Measurements from ENCODE around the gene TMEM106C.

The TMEM106C gene

DNA sequence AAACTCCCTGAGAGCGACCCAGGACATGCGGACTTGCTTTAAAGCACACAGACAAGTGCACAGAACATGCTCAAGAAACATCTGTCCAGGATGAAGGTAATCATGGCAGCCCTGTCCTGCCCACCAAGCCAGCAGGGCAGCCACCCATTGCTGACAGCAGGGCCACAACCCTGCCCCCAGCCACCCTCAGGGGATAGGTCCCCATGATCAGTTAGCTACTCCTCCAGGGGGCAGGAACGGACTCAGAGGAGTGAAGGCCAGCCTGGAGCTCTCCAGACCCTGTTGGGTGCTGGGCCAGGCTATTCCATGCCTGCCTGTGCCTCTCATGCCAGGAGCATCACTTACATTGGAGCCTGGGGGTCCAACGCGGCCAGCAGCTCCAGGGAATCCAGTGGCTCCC is 15.8 kb downstream of the TMEM106C start:
- H3K4me1 Mint-ChIP-seq (ENCODE audit: low read depth), result no peaks in the 10 kb centered on the region
- H3K27me3 Mint-ChIP-seq, result peaks cover 10% of the 10 kb centered on the region
- H3K27ac Mint-ChIP-seq, result no peak overlapping the region
- no peak overlapping the region for H3K4me3 Mint-ChIP-seq
- intact Hi-C loops (cut with micrococcal nuclease), result no loop called here
- H3K36me3 Mint-ChIP-seq (ENCODE audit: low read depth), result no peaks in the 10 kb centered on the region
- H3K9me3 Mint-ChIP-seq, result no peaks in the 10 kb centered on the region

DNA sequence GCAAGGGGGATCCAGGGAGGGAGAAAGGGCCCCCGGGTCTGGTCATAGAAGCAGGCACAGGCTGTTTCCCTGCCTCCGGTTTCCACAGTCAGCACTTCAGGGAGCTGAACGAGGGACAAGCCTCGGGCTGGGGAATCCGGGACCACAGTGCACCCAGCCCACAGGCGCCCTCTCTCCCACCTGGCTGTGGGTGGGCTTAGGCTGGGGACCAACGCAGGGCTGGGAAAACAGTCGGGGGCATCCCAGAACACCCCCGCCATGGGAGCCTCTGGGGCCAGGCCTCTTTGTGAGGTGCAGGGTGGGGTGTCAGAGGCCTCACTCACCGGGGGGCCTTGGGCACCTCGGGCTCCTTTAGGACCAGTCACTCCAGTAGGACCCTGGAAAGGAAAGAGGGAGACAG is 16.3 kb downstream of the TMEM106C start:
- intact Hi-C loops (cut with micrococcal nuclease), result no loop called here
- no peak overlapping the region for H3K4me3 Mint-ChIP-seq
- no peaks in the 10 kb centered on the region for H3K36me3 Mint-ChIP-seq (ENCODE audit: low read depth)
- peaks cover 12% of the 10 kb centered on the region for H3K27me3 Mint-ChIP-seq
- no peak overlapping the region for H3K27ac Mint-ChIP-seq
- no peaks in the 10 kb centered on the region for H3K9me3 Mint-ChIP-seq
- H3K4me1 Mint-ChIP-seq (ENCODE audit: low read depth), result no peaks in the 10 kb centered on the region

DNA sequence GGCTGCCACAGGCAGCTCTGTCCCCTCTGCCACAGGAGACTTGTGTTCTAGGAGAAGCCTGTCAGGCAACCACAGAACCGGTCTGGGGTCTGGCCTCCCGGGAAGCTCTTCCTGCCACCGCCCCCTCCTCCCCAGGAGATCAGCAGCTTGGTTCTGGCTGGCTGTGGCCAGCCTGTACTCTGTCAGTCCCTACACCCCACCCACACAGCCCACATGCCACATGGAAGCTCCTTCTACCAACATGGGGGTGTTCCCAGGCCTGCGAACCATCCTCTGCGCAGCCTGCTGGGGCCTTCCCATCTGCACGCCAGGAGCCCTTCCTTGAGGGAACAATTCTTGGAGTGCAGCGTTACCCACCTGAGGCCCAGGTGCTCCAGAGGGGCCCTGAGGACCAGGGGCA is 16.8 kb downstream of the TMEM106C start:
- no peak overlapping the region for H3K4me3 Mint-ChIP-seq
- H3K27me3 Mint-ChIP-seq, result peaks cover 12% of the 10 kb centered on the region
- H3K36me3 Mint-ChIP-seq (ENCODE audit: low read depth), result no peaks in the 10 kb centered on the region
- H3K9me3 Mint-ChIP-seq, result no peaks in the 10 kb centered on the region
- intact Hi-C loops (cut with micrococcal nuclease), result no loop called here
- no peaks in the 10 kb centered on the region for H3K4me1 Mint-ChIP-seq (ENCODE audit: low read depth)
- no peak overlapping the region for H3K27ac Mint-ChIP-seq

DNA sequence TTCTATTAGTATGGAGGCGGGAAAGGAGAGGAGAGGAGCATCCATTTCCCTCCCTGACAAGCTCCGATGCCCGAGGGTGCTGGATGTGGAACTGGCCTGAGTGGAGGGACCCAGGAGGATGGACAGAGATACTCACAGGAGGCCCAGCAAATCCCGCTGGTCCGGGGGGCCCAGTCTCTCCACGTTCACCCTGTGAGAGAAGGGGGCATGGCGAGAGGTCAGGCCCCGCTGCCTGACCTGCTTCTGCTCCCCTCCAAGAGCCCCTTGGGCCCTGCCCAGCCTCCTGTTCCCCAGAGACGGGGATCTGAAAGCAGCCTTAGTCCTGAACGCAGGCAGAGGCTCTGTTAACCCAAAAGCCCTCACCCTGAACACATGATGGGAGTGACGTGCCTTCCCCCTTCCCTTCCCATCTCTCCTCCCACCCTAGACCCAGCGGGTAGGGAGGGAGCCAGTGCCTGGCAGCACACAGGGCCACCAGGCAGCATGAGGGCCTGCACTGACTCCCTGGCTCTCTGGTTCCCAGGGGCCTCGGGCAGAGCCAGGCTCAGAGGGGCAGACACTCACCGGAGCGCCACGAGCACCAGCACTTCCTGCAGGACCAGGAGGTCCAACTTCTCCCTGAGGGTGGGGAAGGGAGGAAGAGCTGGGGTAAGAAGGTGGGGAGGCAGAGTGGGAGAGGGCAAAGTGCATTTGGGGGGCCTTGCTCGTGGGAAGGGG is 17.5 kb downstream of the TMEM106C start:
- intact Hi-C loops (cut with micrococcal nuclease), result no loop called here
- no peaks in the 10 kb centered on the region for H3K36me3 Mint-ChIP-seq (ENCODE audit: low read depth)
- H3K4me3 Mint-ChIP-seq, result no peak overlapping the region

DNA sequence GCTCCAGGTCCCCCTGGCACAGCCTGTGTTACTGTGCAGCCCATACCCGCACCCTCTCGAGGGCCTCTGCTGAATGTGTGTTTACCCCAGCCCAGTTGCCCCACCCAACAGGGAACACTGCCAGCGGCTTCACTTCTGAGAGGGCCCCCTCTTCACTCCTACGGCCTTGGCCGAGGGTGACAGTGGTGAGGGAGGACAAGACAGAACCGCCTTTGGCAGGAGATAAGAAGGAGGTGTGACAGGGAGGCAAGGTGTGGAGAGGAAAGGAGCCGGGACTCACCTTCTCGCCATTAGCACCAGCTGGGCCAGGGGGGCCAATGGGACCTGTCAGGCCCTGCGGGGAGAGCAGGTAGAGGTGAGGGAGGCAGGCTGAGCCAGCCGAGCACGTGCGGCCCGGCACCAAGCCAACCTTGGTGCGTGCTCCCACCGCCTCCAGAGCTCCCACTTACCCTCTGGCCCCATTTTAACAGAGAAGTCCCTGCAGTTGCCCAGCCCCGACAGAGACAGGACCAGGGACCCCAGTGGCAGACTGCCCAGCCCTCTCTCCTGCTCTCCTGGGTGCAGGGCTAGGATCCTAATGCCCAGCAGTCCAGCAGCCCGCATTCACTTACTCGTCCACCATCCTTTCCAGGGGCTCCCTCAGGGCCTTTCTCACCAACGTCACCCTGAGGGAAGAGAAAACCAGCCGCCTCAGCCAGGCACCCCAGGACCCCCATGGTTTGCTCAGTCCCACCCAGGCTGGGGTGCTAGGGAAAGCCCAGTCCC is 18.3 kb downstream of the TMEM106C start:
- H3K4me1 Mint-ChIP-seq (ENCODE audit: low read depth), result no peaks in the 10 kb centered on the region
- intact Hi-C loops (cut with micrococcal nuclease), result no loop called here
- no peak overlapping the region for H3K4me3 Mint-ChIP-seq
- no peak overlapping the region for H3K27ac Mint-ChIP-seq
- no peaks in the 10 kb centered on the region for H3K9me3 Mint-ChIP-seq
- H3K36me3 Mint-ChIP-seq (ENCODE audit: low read depth), result no peaks in the 10 kb centered on the region
- peaks cover 12% of the 10 kb centered on the region for H3K27me3 Mint-ChIP-seq

More for the DNA sequence above, 17.5 kb downstream of the TMEM106C start:
- Mint-ChIP-seq H3K4me1 (ENCODE audit: low read depth) (no peaks in the 10 kb centered on the region), H3K9me3 (no peaks in the 10 kb centered on the region), H3K27me3 (peaks cover 12% of the 10 kb centered on the region), H3K27ac (no peak overlapping the region)

DNA sequence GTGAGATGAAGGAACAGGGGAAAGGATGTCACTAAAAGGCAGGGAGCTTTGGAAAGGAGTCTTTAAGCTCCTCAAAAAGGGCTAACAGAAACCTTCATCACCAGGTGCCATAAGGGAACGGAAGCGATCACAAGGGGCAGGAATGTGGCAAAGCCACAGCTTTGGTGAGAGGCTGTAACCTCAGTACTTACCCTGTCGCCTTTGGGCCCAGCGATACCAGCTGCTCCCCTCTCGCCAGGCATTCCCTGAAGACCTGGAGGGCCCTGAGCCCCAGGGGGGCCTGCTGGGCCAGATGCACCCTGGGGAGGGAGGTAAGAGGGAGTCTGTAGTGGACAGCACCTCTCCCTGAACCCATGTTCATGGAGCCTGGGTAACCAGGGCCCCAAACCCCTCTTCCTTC is 18.9 kb downstream of the TMEM106C start:
- Mint-ChIP-seq H3K27ac (no peak overlapping the region), H3K4me3 (no peak overlapping the region), H3K36me3 (ENCODE audit: low read depth) (no peaks in the 10 kb centered on the region), H3K9me3 (no peaks in the 10 kb centered on the region), H3K4me1 (ENCODE audit: low read depth) (no peaks in the 10 kb centered on the region), H3K27me3 (peaks cover 13% of the 10 kb centered on the region)
- intact Hi-C loops (cut with micrococcal nuclease), result no loop called here

DNA sequence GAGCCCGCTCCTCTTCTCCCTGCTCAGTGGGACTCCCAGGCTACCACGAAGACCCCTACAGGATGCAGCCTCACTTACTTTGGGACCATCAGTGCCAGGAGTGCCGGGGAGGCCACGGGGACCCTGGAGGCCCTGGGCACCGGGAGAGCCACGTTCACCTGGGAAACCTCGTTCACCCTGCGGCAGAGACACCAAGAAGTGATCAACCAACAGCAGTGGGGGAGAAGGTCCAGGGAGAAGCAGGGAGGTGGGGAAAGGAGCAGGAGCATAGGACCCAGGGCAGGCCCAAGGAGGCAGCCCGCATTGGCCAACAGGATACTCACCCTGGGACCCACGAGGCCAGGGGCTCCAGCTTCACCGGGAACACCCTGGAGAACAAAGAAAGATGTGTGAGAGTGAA is 19.4 kb downstream of the TMEM106C start:
- H3K4me1 Mint-ChIP-seq (ENCODE audit: low read depth), result no peaks in the 10 kb centered on the region
- no peaks in the 10 kb centered on the region for H3K36me3 Mint-ChIP-seq (ENCODE audit: low read depth)
- H3K27me3 Mint-ChIP-seq, result peaks cover 15% of the 10 kb centered on the region
- no peaks in the 10 kb centered on the region for H3K9me3 Mint-ChIP-seq
- H3K4me3 Mint-ChIP-seq, result no peak overlapping the region
- intact Hi-C loops (cut with micrococcal nuclease), result no loop called here
- H3K27ac Mint-ChIP-seq, result no peak overlapping the region

DNA sequence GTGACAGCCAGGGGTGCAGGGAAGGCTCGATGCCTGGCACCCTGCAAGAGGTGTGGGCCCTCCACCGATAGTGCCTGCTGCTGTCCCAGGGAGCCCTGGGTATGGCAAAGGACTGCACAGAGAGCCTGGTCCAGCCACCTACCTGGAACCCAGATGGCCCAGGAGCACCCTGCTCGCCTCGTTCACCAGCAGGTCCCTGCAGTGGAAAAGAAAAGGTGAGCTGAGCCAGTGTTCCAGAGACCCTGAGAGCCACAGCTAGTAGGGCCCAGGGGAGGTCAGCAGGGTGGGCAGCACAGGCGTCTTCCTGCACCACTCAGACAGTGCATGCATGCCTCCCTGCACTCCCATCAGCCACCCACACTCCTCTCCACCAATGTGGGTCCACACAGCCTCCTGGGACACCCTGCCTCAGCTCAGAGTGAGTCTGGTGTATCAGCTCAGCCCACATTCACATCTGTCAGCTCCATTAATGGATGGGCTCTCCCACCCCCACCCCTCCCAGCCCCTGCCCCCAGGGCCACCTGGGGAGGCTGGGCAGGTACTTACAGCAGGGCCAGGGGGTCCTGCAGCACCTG is 20.2 kb downstream of the TMEM106C start:
- H3K27ac Mint-ChIP-seq, result no peak overlapping the region
- H3K27me3 Mint-ChIP-seq, result peaks cover 24% of the 10 kb centered on the region
- H3K9me3 Mint-ChIP-seq, result no peaks in the 10 kb centered on the region
- H3K4me1 Mint-ChIP-seq (ENCODE audit: low read depth), result no peaks in the 10 kb centered on the region
- intact Hi-C loops (cut with micrococcal nuclease), result no loop called here
- no peak overlapping the region for H3K4me3 Mint-ChIP-seq
- no peaks in the 10 kb centered on the region for H3K36me3 Mint-ChIP-seq (ENCODE audit: low read depth)

DNA sequence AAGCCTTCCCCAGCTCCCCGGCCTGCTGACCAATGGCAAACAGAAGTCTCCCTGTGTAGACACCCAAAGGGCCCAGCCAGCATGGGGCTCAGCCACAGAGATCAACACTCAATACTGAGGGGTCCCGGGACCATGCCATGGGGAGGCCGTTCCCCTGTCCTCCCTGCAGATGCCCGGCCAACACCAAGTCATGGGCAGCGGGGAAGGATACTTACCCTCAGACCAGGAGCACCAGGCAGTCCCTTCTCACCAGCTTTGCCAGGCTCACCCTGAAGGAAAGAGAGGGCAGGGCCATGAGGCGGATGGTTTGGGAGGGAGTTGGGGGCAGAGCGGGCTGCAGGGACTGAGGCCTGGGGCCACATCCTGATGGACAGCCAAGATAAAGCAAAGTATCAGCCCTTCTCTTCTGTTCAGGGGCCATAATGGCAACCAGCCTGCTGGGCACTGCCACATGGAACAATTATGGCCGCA is 21.0 kb downstream of the TMEM106C start:
- H3K27ac Mint-ChIP-seq, result no peak overlapping the region
- intact Hi-C loops (cut with micrococcal nuclease), result no loop called here

DNA sequence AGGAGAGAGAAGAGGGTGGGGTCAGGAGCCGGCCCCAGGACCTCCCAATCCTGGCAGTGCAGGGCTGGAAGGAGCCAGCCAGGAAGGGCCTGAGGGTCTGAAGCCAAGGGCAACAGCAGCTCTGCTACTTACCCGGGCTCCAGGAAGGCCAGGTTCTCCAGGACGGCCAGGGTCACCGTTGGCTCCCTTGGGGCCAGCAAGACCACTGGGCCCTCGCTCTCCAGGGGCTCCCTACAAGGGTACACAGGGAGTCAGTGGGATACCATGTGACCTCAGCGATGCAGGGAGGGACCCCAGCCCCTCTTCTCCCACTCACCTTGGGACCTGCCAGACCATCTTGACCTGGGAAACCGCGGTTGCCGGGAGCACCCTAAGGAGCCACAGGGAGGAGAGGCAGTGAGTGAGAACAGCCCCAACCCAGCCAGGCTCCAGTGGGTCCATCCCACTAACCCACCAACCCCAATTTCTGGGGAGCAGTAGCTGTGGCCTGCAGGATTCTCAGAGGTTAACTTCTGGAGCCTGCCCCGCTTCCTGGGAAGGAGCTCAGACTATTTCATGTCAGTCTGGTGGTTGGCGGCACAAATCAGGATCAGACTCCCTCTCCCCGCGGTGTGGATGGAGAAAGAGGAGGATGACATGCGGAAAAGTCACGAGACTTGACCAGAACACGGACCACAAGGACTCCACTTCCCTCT is 22.3 kb downstream of the TMEM106C start:
- Mint-ChIP-seq H3K9me3 (no peaks in the 10 kb centered on the region), H3K27ac (no peak overlapping the region), H3K36me3 (ENCODE audit: low read depth) (no peaks in the 10 kb centered on the region), H3K4me1 (ENCODE audit: low read depth) (no peaks in the 10 kb centered on the region), H3K27me3 (peaks cover 25% of the 10 kb centered on the region), H3K4me3 (no peak overlapping the region)
- intact Hi-C loops (cut with micrococcal nuclease), result no loop called here

More for the DNA sequence above, 21.0 kb downstream of the TMEM106C start:
- H3K27me3 Mint-ChIP-seq, result peaks cover 23% of the 10 kb centered on the region
- H3K36me3 Mint-ChIP-seq (ENCODE audit: low read depth), result no peaks in the 10 kb centered on the region
- no peak overlapping the region for H3K4me3 Mint-ChIP-seq
- no peaks in the 10 kb centered on the region for H3K4me1 Mint-ChIP-seq (ENCODE audit: low read depth)
- H3K9me3 Mint-ChIP-seq, result no peaks in the 10 kb centered on the region

DNA sequence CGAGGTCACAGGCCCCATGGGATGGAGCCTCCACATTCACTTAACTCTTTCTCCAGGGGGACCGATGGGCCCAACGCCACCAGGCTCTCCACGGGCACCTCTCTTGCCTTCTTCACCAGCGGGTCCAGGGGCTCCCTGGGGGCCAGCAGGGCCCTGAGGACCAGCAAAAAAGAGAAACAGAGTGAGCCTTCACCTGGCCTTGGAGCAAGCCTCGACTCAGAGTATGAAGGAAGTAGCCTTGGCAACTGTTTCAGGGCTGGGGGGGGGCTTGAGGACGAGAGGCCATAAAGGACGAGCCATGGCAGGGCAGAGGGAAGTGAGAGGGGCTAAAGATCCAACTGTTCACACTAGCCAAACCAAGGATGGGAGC is 22.9 kb downstream of the TMEM106C start:
- Mint-ChIP-seq H3K4me1 (ENCODE audit: low read depth) (no peaks in the 10 kb centered on the region), H3K27ac (no peak overlapping the region), H3K27me3 (peaks cover 27% of the 10 kb centered on the region), H3K4me3 (no peak overlapping the region), H3K9me3 (no peaks in the 10 kb centered on the region), H3K36me3 (ENCODE audit: low read depth) (no peaks in the 10 kb centered on the region)
- intact Hi-C loops (cut with micrococcal nuclease), result no loop called here

DNA sequence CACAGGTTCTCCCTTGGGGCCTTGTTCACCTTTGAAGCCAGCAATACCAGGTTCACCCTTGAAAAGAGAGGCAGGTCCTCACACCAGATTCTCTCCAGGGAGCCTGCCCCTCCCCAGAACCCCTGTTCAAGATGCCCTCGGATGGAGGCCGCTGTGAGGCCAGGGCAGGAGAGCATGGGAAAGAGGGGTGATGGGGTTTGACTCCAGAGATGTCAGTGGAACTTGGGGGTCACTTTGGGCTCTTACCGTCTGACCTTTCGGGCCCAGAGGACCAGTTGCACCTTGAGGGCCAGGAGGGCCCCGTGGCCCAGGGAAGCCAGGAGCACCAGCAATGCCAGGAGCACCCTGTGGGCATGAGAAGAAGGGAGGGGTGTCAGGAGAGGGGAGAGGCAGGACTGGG is 23.4 kb downstream of the TMEM106C start:
- Mint-ChIP-seq H3K4me3 (no peak overlapping the region), H3K36me3 (ENCODE audit: low read depth) (no peaks in the 10 kb centered on the region), H3K27me3 (peaks cover 31% of the 10 kb centered on the region), H3K9me3 (no peaks in the 10 kb centered on the region), H3K27ac (no peak overlapping the region), H3K4me1 (ENCODE audit: low read depth) (no peaks in the 10 kb centered on the region)
- intact Hi-C loops (cut with micrococcal nuclease), result no loop called here

DNA sequence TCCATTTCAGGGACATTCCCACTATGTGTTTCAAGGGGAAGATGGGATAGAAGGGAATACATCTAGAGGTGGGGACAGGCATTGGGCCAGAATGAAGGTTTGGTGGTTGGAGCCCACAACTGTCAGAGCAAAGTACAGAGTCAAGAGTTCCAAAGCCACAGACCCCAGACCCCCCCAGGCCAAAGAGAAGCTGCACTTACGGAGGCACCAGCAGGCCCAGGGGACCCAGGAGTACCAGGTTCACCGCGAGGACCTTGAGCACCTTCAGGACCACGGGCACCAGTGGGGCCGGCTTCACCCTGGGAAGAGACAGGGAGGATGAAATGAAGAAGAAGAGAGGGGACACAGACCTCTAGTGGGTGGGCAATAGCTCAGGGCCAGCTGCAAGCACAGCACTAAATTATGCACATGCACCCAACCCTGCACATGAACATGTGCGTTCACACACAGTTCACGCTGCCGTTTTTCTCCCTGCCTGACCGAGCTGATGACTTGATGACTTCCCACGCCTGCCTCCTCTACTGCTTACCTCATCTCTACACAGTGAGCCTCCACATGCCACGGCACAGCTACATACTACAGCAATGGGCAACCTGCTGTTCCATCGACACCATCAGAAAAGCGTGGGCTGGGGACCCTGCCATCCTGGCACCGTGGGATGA is 24.1 kb downstream of the TMEM106C start:
- Mint-ChIP-seq H3K36me3 (ENCODE audit: low read depth) (no peaks in the 10 kb centered on the region), H3K4me1 (ENCODE audit: low read depth) (no peaks in the 10 kb centered on the region), H3K27ac (no peak overlapping the region), H3K9me3 (no peaks in the 10 kb centered on the region), H3K4me3 (no peak overlapping the region), H3K27me3 (peaks cover 37% of the 10 kb centered on the region)
- intact Hi-C loops (cut with micrococcal nuclease), result no loop called here

All from dendritic cell treated with granulocyte-macrophage colony-stimulating factor and Interleukin-4, amounts not matched to agents 40 ng/mL and 50 ng/mL, for 4 days (primary cell).